Stimulated activated CD4-positive, alpha-beta T cell treated with anti-CD3 and anti-CD28 coated beads, Interleukin-1b, Interleukin-23, amount 100 ng/mL, for 24 hours (primary cell): ENCODE results near the gene LYZL4.

Experiments used
- DNase-seq, 4 experiments: peaks; one replicate each; pipeline ENCODE4 v3.0.0-alpha.2; 2020; ENCODE audit warnings: low read depth in 4 of 4, low spot score in 1 of 4

The LYZL4 gene

DNA sequence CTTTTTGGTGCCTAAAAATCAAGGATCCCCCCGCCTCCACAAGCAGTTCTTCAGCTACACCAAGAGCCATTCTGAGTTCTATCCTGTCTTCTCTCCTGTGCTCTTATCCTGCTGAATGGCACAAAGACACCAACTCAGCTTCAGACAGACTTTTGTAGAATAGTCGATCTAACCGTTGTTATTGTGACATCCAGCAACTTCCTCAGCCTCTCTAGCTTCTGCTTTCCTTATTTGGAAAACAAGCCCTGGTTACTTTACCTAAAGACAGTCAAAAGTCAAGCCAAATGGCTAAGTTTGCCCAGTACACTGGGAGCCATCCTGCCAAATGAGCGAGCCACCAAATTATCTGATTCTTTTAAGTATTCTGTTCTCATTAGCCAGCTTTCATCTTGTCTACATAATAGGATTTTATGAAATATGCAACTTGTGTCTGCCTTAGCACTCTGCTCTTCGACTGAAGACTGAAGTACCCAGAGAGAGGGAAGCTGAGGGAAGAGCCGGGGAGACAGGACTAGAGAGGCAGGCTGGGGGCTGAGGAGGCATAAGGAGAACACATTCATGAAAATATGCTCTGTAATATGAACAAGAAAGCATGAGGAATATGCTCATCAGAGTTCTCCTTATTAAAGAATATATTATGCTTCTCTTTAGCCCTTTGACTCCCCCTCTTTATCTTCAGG, 35.1 kb downstream of the LYZL4 start:
- DNase-seq: no peak

DNA sequence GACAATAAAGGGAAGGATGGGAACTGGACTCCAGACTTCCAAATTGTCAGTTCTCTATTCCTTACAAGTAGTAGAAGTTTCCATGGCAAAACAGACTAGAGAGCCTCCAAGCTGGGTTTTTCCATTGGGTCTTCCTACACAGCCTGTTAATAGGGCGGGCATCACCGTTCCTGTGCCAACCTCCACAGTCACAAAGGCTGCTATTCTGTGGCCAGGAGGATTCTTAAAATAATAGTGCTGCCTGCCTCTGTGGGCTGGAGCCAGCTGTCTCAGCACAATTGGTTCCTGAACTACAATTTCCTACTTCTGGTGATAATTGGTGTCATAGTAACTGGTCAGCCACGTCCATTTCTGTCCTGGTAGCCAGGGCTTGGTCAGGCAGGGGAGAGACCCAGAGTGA, 38.6 kb downstream of the LYZL4 start:
- DNase-seq: no peak

DNA sequence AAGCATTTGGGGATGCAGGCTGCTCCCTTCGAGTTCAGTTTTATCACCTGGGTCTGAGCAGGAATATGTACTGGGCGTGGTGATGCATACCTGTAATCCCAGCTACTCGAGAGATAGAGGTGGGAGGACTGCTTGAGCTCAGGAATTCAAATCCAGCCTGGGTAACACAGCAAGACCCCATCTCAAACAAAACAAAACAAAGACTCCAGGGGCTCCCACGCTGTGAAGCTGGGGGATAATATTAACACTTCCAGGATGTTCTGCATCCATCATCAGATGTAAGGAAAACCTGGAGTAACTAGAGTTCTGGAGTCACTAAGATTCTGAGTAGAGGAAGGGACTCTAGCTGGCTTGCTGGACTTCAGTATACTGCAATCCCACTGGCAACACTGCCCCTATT, 40.6 kb downstream of the LYZL4 start:
- no peak for DNase-seq

DNA sequence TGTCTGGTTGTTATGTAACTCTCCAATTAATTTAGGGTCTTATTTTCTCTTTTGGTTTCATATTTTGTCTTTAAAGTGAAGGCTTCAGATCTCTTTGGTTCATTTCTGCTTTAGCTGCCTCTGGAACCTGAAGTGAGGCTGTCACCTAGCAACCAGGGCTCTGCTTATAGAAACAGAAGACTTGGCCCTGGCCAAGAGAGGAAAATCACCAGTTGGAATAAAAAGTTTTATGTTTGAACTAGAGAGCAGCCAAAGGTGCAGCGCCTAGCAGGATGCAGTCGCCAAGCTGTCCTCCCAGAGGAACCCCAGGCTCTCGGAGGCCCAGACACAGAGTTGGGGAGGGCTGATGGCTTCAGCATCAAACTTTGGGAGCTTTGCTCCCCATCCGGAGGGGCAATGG, 41.1 kb downstream of the LYZL4 start:
- DNase-seq: no peak

- no peak for DNase-seq
Measured at GRCh38 chr3:42368861-42369260, 41.5 kb downstream of the LYZL4 start.

DNA sequence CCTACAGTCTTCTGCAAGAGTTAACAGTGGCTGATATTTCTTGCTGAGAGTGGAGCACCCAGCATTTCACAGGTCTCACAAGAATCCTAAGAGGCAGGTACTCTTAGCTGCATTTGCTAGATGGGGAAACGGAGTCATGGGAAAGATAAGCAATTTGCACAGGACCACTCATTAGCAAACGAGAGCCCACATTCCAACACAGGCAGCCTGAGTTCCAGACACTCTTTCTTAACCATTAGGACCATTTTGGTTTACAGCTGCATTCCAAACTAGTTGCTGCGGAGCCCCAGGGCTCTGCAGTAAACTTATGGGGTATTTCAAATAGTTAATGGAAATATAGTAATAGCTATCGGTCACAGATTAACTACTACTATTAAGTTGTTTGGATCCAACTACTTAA, 42.5 kb downstream of the LYZL4 start:
- no peak for DNase-seq

- no peak for DNase-seq
Measured at GRCh38 chr3:42366550-42366949, 43.9 kb downstream of the LYZL4 start.

GRCh38 chr3:42357335-42357734, 53.1 kb downstream of the LYZL4 start:
- no peak for DNase-seq

DNA sequence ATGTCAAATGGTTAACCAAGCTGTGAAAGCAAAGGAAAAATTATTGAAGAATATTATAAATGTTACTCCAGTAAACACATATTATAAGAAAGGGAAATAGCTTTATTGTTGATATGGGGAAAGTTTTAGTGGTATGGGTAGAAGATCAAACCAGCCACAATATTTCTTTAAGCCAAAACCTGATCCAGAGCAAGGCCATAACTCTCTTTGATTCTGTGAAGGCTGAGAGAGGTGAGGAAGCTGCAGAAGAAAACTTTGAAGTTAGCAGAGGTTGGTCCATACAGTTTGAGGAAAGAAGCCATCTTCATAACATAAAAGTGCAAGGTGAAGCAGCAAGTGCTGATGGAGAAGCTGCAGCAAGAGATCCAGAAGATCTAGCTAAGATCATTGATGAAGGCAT, 54.8 kb downstream of the LYZL4 start:
- DNase-seq: no peak

GRCh38 chr3:42353631-42354030, 56.8 kb downstream of the LYZL4 start:
- no peak for DNase-seq

DNA sequence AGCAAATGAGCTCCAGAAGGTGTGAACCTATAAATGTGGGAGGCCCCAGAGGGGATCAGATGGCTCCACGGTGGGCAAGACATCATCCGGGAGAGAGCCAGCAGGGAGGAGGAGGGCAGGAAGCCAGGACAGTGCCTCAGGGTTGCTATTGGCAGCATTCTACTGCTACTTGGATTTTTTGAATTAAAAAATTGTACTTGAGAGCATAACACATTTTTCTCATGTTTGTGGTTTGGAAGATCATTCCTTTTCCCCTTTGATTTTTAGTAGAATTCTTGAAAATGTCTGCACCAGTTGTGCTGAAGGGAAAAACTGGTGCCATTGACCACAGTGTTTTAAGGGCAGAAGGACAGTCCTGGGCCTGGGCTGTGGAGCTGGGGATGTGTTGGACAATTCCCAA, 59.2 kb downstream of the LYZL4 start:
- DNase-seq: no peak

- no peak for DNase-seq
Measured at GRCh38 chr3:42349765-42350594, 60.4 kb downstream of the LYZL4 start.

- DNase-seq: no peak
Measured at GRCh38 chr3:42347928-42348327, 62.5 kb downstream of the LYZL4 start.
